ENCODE results near the gene KCTD6.

Gene KCTD6

DNA sequence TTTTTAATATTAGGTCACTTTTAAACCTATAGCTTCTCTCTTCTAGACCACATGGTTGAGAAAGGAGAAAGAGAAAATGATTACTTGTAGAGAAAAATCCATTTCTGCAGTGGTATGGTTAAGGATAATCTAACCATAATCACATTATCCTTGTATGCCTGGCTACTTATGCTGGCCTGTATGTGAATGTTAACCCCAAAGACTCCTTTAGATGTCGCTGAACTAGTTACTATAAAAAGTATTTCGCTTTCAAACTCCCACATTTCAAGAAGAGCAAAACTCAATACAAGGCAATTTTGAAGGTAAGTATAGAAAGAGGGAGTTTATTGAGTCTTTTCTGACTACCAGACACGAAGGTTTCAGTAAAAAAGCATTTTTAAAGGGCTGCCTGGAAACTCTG lies 2.2 kb downstream of the KCTD6 start:
- DNase-seq (ENCODE audit: low spot score), result no peak
- TF ChIP-seq, protein P1, sequence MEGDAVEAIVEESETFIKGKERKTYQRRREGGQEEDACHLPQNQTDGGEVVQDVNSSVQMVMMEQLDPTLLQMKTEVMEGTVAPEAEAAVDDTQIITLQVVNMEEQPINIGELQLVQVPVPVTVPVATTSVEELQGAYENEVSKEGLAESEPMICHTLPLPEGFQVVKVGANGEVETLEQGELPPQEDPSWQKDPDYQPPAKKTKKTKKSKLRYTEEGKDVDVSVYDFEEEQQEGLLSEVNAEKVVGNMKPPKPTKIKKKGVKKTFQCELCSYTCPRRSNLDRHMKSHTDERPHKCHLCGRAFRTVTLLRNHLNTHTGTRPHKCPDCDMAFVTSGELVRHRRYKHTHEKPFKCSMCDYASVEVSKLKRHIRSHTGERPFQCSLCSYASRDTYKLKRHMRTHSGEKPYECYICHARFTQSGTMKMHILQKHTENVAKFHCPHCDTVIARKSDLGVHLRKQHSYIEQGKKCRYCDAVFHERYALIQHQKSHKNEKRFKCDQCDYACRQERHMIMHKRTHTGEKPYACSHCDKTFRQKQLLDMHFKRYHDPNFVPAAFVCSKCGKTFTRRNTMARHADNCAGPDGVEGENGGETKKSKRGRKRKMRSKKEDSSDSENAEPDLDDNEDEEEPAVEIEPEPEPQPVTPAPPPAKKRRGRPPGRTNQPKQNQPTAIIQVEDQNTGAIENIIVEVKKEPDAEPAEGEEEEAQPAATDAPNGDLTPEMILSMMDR (IDR thresholded peaks at IDR 0.05; ENCODE audit: extremely low read depth, insufficient read depth, missing control alignments), result no peak
- in situ Hi-C loops (cut with MboI; ENCODE audit: low pct_unique_long_range_greater_than_20kb, low sequenced_read_pairs, unreplicated experiment), result no loop called here

DNA sequence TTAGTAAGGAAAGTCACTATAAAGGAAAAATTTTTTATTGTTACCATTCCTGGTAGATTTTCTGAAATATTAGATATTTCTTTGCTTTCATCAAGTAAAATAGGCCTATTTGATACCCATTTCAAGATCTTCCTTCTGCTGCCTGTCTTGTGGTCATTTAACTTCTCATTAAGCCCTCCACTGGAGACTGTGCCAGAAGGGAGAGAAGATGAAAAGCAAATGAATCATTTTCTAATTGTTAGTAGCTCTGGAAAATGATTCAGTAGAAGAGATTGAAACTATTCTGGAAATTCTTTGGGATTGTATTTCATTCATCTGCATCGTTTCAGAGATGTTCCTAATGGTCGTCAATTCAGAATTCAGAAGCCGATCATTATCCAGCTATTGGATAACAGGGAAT lies 3.2 kb downstream of the KCTD6 start:
- in situ Hi-C loops (cut with MboI; ENCODE audit: low pct_unique_long_range_greater_than_20kb, low sequenced_read_pairs, unreplicated experiment), result no loop called here
- no peak for DNase-seq (ENCODE audit: low spot score)
- TF ChIP-seq, protein P1 (IDR thresholded peaks at IDR 0.05; ENCODE audit: extremely low read depth, insufficient read depth, missing control alignments), result no peak

DNA sequence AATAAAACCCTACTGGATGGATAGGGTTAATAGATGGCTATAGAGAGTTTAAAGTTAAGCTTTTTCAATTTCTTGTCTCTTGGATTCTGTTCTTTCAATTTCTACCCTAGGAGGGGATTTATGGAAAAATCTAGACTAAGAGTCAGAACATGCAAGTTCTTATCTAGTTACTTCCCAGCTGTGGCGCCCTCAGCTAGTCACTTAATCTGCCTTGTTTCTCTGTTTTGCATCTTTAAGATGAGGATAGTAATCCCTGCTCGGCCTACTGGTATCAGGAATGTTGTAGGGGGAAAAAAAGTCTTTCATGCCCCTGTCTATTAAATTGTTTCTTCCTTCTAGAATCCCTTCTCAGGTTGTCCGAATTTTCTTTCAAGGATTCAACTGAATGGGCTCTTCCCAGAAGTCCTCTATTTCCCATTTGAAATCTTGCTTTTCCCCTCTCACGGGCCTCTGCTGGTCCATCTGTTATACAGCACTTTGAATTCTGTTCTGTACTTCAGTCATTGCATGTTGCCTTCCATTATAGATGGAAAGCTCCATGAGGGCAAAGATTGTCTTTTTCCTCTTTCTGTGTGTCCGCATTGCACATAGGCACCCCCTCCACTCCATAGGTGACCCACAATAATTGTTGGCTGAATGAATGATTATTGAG lies 4.4 kb downstream of the KCTD6 start:
- no peak for DNase-seq (ENCODE audit: low spot score)
- in situ Hi-C loops (cut with MboI; ENCODE audit: low pct_unique_long_range_greater_than_20kb, low sequenced_read_pairs, unreplicated experiment), result no loop called here
- TF ChIP-seq, protein P1 (IDR thresholded peaks at IDR 0.05; ENCODE audit: extremely low read depth, insufficient read depth, missing control alignments), result no peak

DNA sequence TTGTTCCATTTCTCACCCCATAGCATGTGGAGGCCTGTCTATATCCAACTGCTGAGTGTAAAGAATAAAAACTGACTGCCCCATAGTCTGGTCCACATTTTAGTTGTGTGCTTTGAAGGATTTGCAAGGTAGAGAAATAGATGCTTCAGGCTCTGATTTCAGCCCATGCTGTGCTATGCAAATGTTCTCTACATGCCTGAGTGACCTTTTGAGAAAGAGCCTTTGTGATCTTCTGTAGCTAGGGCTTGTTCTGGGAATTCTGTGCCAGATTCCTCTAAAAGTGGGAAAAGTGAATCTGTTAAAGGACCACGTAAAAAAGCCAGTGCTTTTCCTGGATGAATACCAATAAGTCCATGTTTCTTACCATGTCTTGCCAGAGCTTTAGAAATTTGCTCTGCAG lies 5.2 kb downstream of the KCTD6 start:
- TF ChIP-seq, protein P1 (IDR thresholded peaks at IDR 0.05; ENCODE audit: extremely low read depth, insufficient read depth, missing control alignments), result no peak
- in situ Hi-C loops (cut with MboI; ENCODE audit: low pct_unique_long_range_greater_than_20kb, low sequenced_read_pairs, unreplicated experiment), result no loop called here
- no peak for DNase-seq (ENCODE audit: low spot score)

DNA sequence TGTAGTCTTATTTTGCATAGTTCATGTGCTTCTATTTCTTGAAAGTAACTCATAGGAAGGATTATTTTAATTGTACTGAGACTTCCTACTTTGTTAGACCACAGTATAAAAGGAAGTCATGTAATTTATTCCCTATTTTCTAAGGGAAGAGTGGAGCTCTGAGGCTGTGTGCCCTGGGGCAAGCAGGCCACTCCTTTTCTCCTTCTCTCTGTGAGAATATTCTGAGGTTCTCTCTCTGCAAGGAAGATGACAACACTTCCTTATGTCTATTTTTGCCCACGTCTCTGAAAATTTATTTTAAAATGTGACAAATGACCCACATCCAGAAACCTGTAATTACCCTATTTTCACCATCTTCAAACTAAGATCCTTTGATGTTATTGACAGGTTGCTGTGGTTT lies 11.0 kb downstream of the KCTD6 start:
- no peak for DNase-seq (ENCODE audit: low spot score)
- in situ Hi-C loops (cut with MboI; ENCODE audit: low pct_unique_long_range_greater_than_20kb, low sequenced_read_pairs, unreplicated experiment), result no loop called here
- TF ChIP-seq, protein P1 (IDR thresholded peaks at IDR 0.05; ENCODE audit: extremely low read depth, insufficient read depth, missing control alignments), result no peak

DNA sequence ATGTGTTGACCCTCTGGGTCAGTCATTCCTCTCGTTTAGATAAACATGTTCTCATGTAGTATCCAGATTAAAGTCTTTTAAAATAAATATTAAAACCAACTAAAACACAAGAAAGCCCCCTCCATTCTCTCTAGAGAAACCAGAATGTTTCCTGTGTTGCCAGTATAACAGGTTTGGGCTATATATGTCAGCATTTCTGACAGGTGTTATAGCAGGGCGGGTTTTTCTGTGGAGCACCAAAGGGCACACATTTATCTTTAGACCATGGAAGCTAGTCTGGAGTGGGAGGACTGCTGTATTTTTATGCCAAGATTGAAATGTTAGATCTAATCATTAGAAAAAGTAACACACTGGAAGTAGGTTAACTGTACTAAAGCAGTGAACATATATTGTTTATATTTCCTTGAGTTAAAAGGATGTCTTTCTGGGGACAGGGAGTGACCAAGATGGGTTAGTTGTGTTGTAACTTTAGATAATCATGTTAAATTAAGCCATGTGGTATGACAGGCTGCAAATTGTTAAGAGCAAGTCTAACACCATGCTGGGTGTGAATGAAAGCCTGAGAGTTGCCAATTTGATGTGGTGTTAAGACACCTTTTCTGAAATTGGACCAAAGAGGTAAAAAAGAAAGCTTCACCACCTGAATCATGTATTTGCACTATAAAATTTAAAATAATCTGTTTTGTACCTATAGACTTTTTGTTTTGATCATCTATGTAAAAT lies 15.6 kb downstream of the KCTD6 start:
- in situ Hi-C loops (cut with MboI; ENCODE audit: low pct_unique_long_range_greater_than_20kb, low sequenced_read_pairs, unreplicated experiment), result no loop called here
- TF ChIP-seq, protein P1 (IDR thresholded peaks at IDR 0.05; ENCODE audit: extremely low read depth, insufficient read depth, missing control alignments), result no peak
- no peak for DNase-seq (ENCODE audit: low spot score)

Data from GM13977 (cell line).